ENCODE measurements around the gene XPNPEP2.

DNA sequence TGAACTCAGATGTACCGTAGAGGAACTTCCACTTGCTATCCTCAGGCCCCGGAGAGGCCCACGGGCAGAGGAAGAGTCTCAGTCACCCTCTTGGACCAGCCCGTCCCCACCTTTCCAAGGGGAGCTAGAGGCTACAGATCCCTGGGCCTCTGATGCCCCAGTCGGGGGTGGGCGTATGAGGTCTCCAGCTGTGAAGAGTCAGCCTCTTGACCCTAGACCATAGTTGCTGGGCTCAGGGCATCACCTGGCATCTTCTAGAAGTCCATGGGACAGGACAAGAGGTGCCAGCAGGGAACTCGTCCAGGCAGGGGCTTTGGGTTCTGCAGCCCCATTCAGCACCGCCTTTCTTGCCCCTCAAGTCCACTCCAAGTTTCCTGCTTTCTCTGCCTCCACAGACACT lies 52.6 kb downstream of the XPNPEP2 start:
- TF ChIP-seq CTCF (IDR thresholded peaks at IDR 0.05) (no peak), ZFX (IDR thresholded peaks at IDR 0.05; ENCODE audit: borderline replicate concordance) (no peak)
